Umbilical cord (tissue), 2 donors: ENCODE data around the gene IL5RA. TPM values are rescaled to one million over a fixed set of nuclear protein-coding genes. Genes with fewer than 3 reads are reported as not detected.
A peak's percentile ranks its signal among the peaks of the same experiment; 100 is the strongest.

Source experiments
- DNase-seq: peaks from one replicate; pipeline ENCODE4 v3.0.0-alpha.2; 2015; ENCODE audit warnings: low spot score
- total RNA-seq: library from RNA; depleted of rRNA; stranded (reverse); fragments of >200 nt; gene quantifications from one replicate; pipeline ENCODE4 v1.2.3, GENCODE V29; 2014; ENCODE audit warnings: low replicate concordance; ENCODE audit not compliant: insufficient read depth

IL5RA gene
- total RNA-seq, 1 donor from 2014 or later: 3.9 TPM

- no peak for DNase-seq
These were observed 3.0 kb downstream of the IL5RA start for GRCh38 chr3:3107181-3107580.

- no peak for DNase-seq
These were observed 4.4 kb downstream of the IL5RA start for GRCh38 chr3:3105815-3106214.

- no peak for DNase-seq
These were observed 4.9 kb downstream of the IL5RA start for GRCh38 chr3:3105246-3105645.

- DNase-seq: no peak
These were observed 7.4 kb downstream of the IL5RA start for GRCh38 chr3:3102751-3103150.

GRCh38 chr3:3101660-3102458 lies 8.3 kb downstream of the IL5RA start:
- DNase-seq: no peak

DNA sequence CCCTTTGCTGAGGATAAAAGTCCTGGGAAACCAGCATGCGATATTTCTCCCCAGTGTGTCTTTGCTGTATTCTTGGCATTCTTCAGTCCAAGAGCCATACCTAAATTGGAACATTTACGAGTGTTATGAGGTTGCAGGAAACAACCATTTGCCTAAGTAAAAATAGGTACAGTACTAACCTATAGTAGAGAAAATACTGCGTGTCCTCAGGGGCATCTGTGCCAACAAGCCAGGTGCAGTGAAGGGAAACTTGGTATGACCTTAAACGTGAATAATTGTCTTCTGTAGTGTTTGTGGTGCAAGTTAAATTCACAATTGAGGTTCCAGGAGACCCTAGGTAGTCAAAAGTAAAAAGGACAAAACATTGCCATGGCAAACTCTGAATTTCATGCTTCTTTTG lies 12.2 kb downstream of the IL5RA start:
- DNase-seq: no peak

DNA sequence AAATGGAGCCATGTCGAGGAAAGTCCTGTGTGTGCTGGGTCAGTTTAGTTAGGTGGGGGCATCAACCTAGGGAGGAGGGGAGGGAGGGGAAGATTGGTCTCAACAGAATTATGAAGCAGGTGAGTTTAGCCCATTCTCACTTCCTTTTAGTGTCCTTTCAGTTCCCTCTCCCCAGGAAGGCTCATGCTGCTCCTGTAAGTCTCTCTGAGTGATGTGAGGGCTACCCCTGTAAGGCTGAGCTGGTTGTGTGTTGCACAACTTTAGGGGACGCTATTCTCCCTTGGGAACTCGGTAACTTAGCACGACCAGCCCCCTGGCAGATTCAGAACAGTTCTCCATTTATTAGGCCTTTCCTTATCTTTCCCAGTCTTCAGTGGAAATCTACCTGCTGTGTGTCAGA lies 21.2 kb downstream of the IL5RA start:
- DNase-seq: no peak

DNA sequence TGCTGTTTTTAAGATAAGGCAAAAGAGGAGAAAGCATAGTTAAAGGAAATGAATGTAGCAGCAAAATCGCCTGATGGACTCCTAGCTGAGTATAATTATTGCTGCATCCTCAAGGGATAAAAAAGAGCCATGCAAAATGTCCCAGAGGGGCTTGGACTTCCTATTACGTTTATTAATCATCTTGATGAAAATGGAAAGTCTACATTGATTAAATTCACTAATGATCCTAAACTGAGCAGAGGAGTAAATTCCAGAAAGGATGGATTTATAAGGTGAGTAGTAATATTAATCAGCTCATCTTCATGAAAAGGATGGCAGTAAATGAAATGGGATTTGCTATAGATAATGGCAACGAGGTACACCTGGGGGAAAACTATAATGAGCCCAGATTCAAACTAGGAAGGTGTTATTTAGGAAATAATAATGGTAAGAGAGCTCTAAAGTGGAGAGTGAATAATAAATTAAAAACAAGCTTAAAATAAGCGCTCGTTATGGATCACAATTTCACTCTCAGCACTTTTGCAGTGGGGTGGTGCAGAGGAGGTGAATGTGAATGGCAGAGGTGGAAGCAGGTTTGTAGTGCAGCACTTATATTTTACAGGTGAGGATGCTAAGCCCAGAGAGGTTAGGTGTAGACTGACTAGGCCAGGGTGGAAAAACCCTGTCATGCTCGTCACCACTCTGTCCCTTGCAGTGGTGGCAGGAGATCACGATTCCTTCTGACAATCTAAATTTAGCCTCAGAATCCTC lies 22.3 kb downstream of the IL5RA start:
- no peak for DNase-seq

- DNase-seq: no peak
These were observed 22.9 kb downstream of the IL5RA start for GRCh38 chr3:3087279-3087678.

DNA sequence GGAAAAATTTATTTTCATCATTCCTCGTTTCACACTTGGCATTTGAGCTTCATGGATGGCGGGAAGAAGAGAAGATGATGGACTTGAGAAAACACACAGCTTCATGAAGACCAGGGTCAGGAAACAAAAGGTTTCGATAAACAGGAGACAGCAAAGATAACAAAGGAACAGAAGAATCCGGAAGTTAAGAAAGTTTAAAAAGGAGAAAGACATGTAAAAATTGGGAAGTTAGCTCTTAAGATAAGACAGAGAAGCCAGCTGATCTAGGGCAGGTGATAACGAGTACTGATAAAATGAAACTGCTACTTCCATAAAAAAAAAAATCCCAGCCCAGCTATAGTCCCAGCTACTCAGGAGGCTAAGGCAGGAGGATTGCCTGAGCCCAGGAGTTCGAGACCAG lies 23.9 kb downstream of the IL5RA start:
- no peak for DNase-seq

DNA sequence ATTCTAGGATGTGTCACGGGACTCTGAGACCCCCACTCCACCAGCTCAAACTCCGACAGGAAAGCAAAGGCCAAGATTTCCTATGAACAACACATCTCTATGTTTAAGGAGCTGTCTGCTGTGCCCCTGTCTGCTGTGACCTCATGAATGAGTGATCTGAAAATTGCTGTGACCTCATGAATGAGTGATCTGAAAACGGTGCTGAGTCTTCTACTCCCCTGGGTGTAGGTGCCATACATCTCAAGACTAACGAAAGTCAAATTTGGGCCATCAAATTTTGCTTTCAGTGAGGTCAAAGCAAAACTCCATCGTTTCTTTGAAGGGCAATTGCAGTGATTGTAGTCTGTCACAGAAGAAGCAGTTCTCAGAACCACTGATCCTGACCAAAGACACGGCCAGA lies 24.4 kb downstream of the IL5RA start:
- no peak for DNase-seq

GRCh38 chr3:3084890-3085289 lies 25.3 kb downstream of the IL5RA start:
- no peak for DNase-seq

GRCh38 chr3:3082234-3082924 lies 27.8 kb downstream of the IL5RA start:
- no peak for DNase-seq

DNA sequence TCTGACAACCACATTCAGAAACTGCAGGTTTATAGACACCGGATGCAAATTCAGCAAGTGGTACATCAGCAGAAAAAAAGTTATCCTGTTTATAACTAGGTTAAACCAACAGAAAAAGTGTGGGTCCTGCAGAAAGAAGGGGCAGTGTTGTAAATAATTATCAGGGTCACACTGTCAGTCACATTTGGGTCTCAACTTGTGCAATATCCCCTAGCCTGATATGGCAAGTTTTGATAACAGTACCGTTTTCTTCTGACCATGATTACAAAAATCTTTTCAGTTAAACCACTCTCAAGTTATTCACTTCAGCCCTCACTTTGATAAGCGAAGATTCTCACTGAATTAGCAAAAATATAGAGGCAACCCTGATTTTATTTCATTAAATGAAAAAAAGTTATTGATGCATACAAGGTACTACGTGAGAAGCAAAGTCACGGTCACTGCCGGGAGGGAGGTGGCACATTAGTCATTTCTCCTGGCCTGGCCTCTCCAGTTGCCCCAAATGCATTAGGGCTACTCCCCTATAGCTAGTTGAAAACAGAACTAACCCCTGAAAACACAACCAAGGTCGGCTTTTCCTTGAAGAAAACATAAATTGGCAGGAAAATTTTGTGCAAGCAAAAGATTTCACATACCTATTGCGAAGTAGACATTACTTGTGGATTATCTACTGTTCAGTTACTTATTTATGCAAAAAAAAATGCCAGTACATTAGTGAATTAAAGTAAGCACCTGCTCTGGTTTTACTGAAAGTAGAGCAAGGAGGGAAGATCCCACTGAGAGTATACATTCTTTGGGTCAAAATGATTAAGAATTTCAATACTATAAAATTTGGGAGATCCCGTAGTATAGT lies 28.6 kb downstream of the IL5RA start:
- no peak for DNase-seq

DNA sequence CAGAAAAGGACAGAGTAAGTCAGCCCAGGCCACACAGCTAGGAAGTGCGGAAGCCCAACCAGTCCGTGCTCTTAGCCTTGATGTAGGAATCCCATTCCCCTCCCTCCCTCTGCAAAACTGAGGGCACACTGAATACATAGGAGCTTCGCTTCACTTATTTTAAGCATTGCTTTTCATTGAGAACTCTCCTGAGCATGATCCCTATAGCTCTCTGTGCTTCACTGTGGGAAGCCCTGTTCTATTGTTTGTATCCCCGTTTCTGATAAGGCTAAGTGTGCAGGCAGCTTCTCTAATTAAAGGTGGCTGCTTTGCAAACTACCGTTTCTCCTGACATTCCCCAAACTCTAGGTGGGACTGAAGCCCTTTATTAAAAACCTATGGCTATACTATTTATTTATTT lies 29.9 kb downstream of the IL5RA start:
- no peak for DNase-seq

DNA sequence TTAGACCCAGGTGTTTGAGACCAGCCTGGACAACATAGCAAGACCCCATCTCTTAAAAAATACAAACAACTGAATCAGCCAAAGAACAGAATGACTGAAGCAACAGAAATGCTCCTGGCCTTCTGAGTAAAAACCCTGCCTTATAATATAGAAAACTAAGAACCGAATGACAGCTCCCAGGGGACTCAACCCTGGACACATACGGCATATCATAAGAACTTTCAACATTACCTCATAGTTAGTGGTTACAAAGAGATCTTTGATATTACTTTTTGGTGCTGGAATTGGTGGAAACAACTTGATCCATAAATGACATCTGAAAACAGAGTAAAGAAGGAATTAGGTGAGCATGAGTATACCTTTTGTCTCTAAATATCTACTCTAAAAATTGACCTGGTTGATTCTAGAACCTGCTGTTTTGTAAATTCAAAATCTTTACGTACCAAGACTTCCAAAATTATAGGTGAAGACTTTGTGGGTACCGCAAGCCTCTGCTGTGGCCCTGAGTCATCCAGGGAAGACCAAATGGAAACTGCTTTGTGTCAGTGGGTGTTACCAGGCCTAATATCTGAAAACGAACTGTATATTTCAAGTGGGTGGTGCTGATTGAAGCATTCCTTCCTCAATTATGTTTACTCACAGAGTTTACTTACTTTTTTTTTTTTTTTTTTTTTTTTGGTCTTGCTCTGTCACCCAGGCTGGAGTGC lies 35.5 kb downstream of the IL5RA start:
- DNase-seq: no peak

DNA sequence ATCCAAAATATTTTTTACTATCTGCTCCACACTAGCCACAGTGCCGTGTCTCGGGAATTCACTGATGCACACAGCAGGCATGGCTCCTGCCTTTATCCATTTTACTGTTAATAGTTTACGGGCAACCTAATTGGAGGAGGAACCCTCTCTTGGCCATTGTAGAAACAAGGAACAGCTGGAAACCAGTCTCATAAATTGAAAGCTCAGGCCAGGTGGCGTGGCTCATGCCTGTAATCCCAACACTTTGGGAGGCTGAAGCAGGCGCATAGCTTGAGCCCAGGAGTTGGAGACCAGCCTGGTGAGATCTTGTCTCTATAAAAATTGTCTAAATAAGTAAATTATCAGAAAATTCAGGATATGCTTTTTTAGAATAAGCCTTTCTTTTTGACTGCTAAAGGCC lies 39.0 kb downstream of the IL5RA start:
- peak; percentile 18 for DNase-seq

- DNase-seq: no peak
These were observed 40.5 kb downstream of the IL5RA start for GRCh38 chr3:3069723-3070122.

GRCh38 chr3:3068358-3068881 lies 41.8 kb downstream of the IL5RA start:
- DNase-seq: no peak

DNA sequence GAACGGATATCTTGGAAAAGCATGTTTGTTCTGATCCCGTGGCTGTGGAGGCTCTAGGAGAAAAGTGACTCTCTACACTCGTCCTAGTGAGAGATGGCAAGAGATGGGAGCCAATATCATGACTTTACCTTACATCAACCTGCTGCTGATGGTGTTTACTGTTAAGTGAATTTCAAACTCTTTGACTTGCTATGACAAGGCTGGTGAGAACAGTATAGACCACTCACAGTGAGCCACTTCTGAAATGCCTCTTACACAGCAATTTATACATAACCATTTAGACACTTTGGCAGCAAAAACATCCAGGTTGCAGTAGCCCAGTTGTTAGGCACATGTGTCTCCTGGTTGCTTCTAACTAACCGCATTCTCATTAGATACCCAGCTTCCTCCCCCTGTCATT lies 43.3 kb downstream of the IL5RA start:
- DNase-seq: no peak

- no peak for DNase-seq
These were observed 43.8 kb downstream of the IL5RA start for GRCh38 chr3:3066378-3066777.
